ENCODE measurements around the gene RASA3.

RASA3 gene

GRCh38 chr13:114027046-114027715, 105.2 kb downstream of the RASA3 start:
- Histone ChIP-seq H3K9ac (ENCODE audit: insufficient read length, low read depth) (no peak overlapping the region), H3K4me3 (ENCODE audit: insufficient read length, low read depth) (no peak overlapping the region), H3K4me1 (ENCODE audit: insufficient read depth, insufficient read length) (peaks cover 29% of the 10 kb centered on the region), H3K27me3 (ENCODE audit: insufficient read depth, insufficient read length) (no peaks in the 10 kb centered on the region), H3K36me3 (ENCODE audit: insufficient read depth, insufficient read length, low read length) (peaks cover 53% of the 10 kb centered on the region), H3K9me3 (ENCODE audit: insufficient read depth, low read length) (no peaks in the 10 kb centered on the region)
- no peak for TF ChIP-seq SUZ12 (IDR thresholded peaks at IDR 0.05; ENCODE audit: extremely low read depth, insufficient read depth, insufficient read length)
- TF ChIP-seq ZNF274 (IDR thresholded peaks at IDR 0.05; ENCODE audit: low read depth, low read length) = no peak
- TF ChIP-seq YY1 (IDR thresholded peaks at IDR 0.05; ENCODE audit: insufficient read depth, insufficient read length) = no peak
- DNase-seq (ENCODE audit: low read depth, low spot score) = no peak

DNA sequence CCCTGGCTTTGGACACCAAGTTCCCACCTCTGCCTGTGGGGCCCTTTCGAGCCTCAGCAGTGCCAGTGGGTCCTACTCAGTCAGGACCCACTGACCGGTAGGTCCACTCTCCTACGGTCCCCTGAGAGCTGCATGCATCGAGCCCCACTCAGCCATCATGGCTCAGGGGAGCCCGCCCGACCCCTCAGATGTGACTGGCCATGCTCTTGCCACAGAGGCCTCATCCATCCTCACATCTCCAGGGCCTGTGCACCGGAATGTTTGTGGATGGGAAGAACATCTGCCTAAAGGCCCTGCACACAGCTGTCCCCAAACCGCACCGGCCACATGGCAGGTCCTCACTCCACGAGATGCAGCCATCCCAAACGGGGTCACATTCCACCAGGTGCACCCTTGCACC, 105.9 kb downstream of the RASA3 start:
- Histone ChIP-seq H3K9ac (ENCODE audit: insufficient read length, low read depth) (peak overlapping the region; percentile 46), H3K4me3 (ENCODE audit: insufficient read length, low read depth) (no peak overlapping the region), H3K4me1 (ENCODE audit: insufficient read depth, insufficient read length) (peaks cover 27% of the 10 kb centered on the region), H3K27me3 (ENCODE audit: insufficient read depth, insufficient read length) (no peaks in the 10 kb centered on the region), H3K36me3 (ENCODE audit: insufficient read depth, insufficient read length, low read length) (peaks cover 59% of the 10 kb centered on the region), H3K9me3 (ENCODE audit: insufficient read depth, low read length) (no peaks in the 10 kb centered on the region)
- no peak for DNase-seq (ENCODE audit: low read depth, low spot score)
- TF ChIP-seq ZNF274 (IDR thresholded peaks at IDR 0.05; ENCODE audit: low read depth, low read length) (no peak), YY1 (IDR thresholded peaks at IDR 0.05; ENCODE audit: insufficient read depth, insufficient read length) (no peak), SUZ12 (IDR thresholded peaks at IDR 0.05; ENCODE audit: extremely low read depth, insufficient read depth, insufficient read length) (no peak)

DNA sequence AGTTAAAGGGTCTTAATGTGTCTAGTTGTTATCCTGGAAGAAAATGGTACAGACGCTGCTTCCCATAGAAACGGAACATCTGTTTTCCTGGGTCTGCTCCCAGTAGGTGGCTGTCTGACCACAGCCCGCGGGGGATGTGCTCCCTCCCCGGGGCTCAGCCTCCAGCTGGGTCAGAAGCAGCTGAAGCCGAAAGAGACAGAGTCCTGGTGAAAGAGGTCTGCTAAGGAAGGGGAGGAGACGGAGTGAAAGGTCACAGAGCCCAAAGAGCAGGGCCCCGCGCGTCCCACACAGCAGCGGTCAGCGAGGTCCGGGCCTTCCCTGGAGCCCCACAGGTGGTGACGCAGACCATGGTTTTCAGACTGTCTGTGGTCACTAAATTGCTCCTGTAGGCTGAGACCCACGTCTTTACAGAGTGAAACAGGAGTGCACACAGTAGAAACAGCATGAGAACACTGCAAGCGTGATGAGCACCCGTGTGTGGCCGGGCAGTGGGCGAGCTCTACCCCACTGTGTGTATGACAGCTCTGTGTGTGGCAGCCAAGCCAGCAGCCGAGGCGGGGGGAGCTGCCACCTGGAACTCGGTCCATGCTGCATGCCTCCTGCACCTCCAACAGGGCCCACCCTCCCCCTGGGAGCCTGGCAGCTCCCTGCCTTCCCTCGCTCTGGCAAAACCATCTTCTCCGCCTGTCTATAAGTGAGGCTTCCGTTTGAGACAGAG, 106.5 kb downstream of the RASA3 start:
- H3K36me3 ChIP-seq (ENCODE audit: insufficient read depth, insufficient read length, low read length) = peaks cover 59% of the 10 kb centered on the region
- peaks cover 25% of the 10 kb centered on the region for H3K4me1 ChIP-seq (ENCODE audit: insufficient read depth, insufficient read length)
- DNase-seq (ENCODE audit: low read depth, low spot score) = no peak
- no peaks in the 10 kb centered on the region for H3K9me3 ChIP-seq (ENCODE audit: insufficient read depth, low read length)
- H3K9ac ChIP-seq (ENCODE audit: insufficient read length, low read depth) = peak overlapping the region; percentile 46
- no peaks in the 10 kb centered on the region for H3K27me3 ChIP-seq (ENCODE audit: insufficient read depth, insufficient read length)
- no peak for TF ChIP-seq SUZ12 (IDR thresholded peaks at IDR 0.05; ENCODE audit: extremely low read depth, insufficient read depth, insufficient read length)
- TF ChIP-seq ZNF274 (IDR thresholded peaks at IDR 0.05; ENCODE audit: low read depth, low read length) = no peak
- no peak for TF ChIP-seq YY1 (IDR thresholded peaks at IDR 0.05; ENCODE audit: insufficient read depth, insufficient read length)
- H3K4me3 ChIP-seq (ENCODE audit: insufficient read length, low read depth) = no peak overlapping the region

DNA sequence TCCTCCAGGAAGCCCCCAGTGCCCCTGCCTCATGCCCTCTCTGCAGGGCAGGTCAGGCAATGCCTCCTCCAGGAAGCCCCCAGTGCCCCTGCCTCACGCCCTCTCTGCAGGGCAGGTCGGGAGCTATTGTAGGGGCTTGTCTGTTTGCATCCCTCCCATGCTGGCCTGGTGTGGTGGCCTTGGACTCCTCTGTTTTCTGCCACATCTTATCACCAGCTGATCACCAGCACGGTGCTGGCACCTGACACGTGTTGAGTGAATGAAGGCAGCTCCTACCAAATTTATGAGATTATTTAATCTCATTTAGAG, 107.1 kb downstream of the RASA3 start:
- Histone ChIP-seq H3K27me3 (ENCODE audit: insufficient read depth, insufficient read length) (no peaks in the 10 kb centered on the region), H3K9ac (ENCODE audit: insufficient read length, low read depth) (no peak overlapping the region), H3K36me3 (ENCODE audit: insufficient read depth, insufficient read length, low read length) (peaks cover 61% of the 10 kb centered on the region), H3K4me3 (ENCODE audit: insufficient read length, low read depth) (no peak overlapping the region), H3K4me1 (ENCODE audit: insufficient read depth, insufficient read length) (peaks cover 29% of the 10 kb centered on the region), H3K9me3 (ENCODE audit: insufficient read depth, low read length) (no peaks in the 10 kb centered on the region)
- TF ChIP-seq YY1 (IDR thresholded peaks at IDR 0.05; ENCODE audit: insufficient read depth, insufficient read length) (no peak), SUZ12 (IDR thresholded peaks at IDR 0.05; ENCODE audit: extremely low read depth, insufficient read depth, insufficient read length) (no peak), ZNF274 (IDR thresholded peaks at IDR 0.05; ENCODE audit: low read depth, low read length) (no peak)
- DNase-seq (ENCODE audit: low read depth, low spot score) = no peak

GRCh38 chr13:114024603-114025404, 107.6 kb downstream of the RASA3 start:
- no peaks in the 10 kb centered on the region for H3K27me3 ChIP-seq (ENCODE audit: insufficient read depth, insufficient read length)
- no peak overlapping the region for H3K9ac ChIP-seq (ENCODE audit: insufficient read length, low read depth)
- peaks cover 64% of the 10 kb centered on the region for H3K36me3 ChIP-seq (ENCODE audit: insufficient read depth, insufficient read length, low read length)
- no peak overlapping the region for H3K4me3 ChIP-seq (ENCODE audit: insufficient read length, low read depth)
- TF ChIP-seq YY1 (IDR thresholded peaks at IDR 0.05; ENCODE audit: insufficient read depth, insufficient read length) (no peak), ZNF274 (IDR thresholded peaks at IDR 0.05; ENCODE audit: low read depth, low read length) (no peak), SUZ12 (IDR thresholded peaks at IDR 0.05; ENCODE audit: extremely low read depth, insufficient read depth, insufficient read length) (no peak)
- no peaks in the 10 kb centered on the region for H3K9me3 ChIP-seq (ENCODE audit: insufficient read depth, low read length)
- DNase-seq (ENCODE audit: low read depth, low spot score) = no peak
- peaks cover 31% of the 10 kb centered on the region for H3K4me1 ChIP-seq (ENCODE audit: insufficient read depth, insufficient read length)

- H3K4me1 ChIP-seq (ENCODE audit: insufficient read depth, insufficient read length) = peaks cover 36% of the 10 kb centered on the region
- TF ChIP-seq ZNF274 (IDR thresholded peaks at IDR 0.05; ENCODE audit: low read depth, low read length) (no peak), SUZ12 (IDR thresholded peaks at IDR 0.05; ENCODE audit: extremely low read depth, insufficient read depth, insufficient read length) (no peak), YY1 (IDR thresholded peaks at IDR 0.05; ENCODE audit: insufficient read depth, insufficient read length) (no peak)
- H3K27me3 ChIP-seq (ENCODE audit: insufficient read depth, insufficient read length) = no peaks in the 10 kb centered on the region
- H3K4me3 ChIP-seq (ENCODE audit: insufficient read length, low read depth) = no peak overlapping the region
- H3K9me3 ChIP-seq (ENCODE audit: insufficient read depth, low read length) = 0 out of 2 replicates have a peak, but pooled peaks cover 4% of the 10 kb centered on the region
- H3K36me3 ChIP-seq (ENCODE audit: insufficient read depth, insufficient read length, low read length) = peaks cover 66% of the 10 kb centered on the region
- DNase-seq (ENCODE audit: low read depth, low spot score) = no peak
- H3K9ac ChIP-seq (ENCODE audit: insufficient read length, low read depth) = no peak overlapping the region
These were observed 108.5 kb downstream of the RASA3 start for GRCh38 chr13:114023716-114024602.

Data from NT2/D1 (cell line).